HG02840 (cell line): Measurements from ENCODE around the gene BMP2K.
"Not testable (repeated sequence)": the region's sequence is repeated elsewhere in the genome, so short reads cannot be mapped to it uniquely, and the experiment has no call there.

ENCODE experiments used
- ATAC-seq: cut with Tn5 transposase; IDR thresholded peaks from one replicate; pipeline ENCODE4 v1.9.1; 2021; ENCODE audit warnings: mild to moderate bottlenecking, moderate library complexity, moderate number of reproducible peaks; ENCODE audit not compliant: unreplicated experiment, low FRiP score

BMP2K gene

DNA sequence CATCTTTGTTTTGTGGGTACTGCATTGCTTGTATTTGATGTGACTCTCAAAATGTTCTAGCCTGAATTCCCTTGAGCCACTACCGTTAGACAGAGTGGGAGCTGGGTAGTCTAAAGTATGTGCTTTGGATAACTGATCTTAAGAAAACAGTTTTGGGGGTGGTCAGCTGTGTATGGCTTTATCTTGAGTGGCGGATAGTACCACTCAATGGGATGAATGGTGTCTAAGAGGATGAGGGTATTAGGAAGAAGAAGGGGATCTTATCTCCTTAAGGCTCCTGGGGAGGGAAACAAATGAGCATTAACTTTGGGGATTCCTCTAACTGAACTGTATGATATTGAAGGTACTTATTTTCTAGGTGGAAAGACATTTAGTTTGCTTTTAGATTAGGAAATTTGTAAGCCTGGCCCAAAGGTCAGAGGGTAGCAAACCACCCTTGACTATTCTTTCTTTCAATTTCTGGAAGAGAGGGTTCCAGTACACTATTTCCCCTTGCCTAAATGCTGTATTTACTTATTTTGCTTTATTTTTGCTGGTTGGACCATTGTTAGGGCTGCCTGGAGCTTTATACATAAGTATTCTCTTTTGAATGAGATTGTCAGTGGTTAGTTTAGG is 11.3 kb downstream of the BMP2K start:
- ATAC-seq: no peak

DNA sequence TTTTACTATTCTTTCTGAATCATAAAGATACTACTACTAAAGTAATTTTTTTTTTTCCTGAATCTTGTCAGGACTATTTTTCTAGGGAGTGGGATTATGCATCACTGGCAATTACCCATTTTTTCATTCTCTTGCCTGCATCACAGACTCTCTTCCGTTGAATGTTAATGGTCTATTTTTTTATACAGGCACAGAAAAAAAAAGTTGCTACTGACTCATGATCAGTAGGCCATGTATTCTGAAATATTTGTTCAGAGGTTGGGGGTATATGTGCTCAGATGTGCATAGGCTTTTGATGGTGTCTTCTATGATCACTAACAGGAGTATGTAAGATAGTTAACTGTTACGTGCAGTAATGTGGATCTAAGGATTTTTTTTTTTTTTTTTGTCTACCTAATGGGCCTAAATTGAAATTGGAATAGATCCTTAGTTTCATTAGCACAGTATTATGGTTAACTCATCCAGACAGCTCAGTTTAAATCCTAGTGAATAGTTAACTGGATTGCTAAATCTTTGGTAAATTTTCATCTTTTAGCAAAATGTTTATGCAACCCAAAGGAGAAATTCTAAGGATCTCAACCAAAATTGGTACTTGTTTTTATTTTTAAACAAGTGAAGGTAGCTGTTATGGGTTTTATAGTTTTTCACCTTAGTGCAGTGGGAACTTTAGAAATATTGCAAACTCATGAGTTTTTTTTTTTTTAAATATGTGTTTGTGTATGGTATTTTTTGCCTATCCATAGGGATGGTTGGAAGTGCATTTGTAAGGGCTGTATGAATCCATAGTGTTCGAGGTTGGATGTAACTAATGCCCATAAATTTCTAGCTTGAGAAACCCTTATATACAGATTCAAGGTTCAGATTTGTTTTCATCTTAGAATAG is 12.1 kb downstream of the BMP2K start:
- ATAC-seq: no peak

DNA sequence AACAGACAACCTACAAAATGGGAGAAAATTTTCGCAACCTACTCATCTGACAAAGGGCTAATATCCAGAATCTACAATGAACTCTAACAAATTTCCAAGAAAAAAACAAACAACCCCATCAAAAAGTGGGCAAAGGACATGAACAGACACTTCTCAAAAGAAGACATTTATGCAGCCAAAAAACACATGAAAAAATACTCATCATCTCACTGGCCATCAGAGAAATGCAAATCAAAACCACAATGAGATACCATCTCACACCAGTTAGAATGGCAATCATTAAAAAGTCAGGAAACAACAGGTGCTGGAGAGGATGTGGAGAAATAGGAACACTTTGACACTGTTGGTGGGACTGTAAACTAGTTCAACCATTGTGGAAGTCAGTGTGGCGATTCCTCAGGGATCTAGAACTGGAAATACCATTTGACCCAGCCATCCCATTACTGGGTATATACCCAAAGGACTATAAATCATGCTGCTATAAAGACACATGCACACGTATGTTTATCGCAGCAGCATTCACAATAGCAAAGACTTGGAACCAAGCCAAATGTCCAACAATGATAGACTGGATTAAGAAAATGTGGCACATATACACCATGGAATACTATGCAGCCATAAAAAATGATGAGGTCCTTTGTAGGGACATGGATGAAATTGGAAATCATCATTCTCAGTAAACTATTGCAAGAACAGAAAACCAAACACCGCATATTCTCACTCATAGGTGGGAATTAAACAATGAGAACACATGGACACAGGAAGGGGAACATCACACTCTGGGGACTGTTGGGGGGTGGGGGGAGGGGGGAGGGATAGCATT is 19.7 kb downstream of the BMP2K start:
- ATAC-seq: not testable (repeated sequence)

DNA sequence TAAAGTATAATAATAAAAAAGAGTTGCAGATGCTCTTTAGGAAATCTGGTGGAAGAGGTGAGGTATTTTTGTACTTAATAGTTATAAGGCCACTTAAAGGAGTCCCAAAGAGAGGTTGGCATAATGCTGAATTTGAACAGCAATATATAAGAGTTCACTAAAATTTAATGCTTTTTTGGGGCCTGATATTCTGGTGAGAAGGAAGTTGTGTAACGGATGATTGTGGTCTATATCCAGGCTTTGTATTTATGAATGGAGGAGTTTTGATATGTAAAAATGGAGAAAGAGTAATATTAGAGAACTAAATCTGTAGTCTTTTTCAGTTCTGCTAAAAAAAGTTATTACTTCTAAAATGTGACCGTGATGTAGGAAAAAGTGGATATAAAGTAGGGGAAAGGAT is 20.4 kb downstream of the BMP2K start:
- no peak for ATAC-seq

DNA sequence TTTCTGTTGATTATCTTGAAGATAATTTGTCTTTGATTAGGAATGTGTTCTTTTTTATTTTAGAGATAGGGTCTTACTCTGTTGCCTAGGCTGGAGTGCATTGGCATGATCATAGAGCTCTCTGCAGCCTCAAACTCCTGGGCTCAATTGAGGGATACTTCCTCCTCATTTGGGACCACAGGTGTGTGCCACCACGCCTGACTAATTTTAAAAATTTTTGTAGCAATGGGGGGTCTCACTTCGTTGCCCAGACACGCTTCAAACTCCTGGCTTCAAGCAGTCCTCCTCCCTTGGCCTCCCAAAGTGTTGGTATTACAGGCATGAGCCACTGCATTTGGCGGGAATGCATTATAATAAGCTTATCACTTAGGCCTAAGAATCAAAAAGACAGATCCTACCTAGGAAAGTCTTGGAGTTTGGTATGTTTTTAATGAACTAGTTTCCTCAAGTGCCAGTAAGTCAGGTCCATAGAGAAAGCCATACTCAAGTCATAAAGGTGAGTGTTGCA is 21.7 kb downstream of the BMP2K start:
- no peak for ATAC-seq

DNA sequence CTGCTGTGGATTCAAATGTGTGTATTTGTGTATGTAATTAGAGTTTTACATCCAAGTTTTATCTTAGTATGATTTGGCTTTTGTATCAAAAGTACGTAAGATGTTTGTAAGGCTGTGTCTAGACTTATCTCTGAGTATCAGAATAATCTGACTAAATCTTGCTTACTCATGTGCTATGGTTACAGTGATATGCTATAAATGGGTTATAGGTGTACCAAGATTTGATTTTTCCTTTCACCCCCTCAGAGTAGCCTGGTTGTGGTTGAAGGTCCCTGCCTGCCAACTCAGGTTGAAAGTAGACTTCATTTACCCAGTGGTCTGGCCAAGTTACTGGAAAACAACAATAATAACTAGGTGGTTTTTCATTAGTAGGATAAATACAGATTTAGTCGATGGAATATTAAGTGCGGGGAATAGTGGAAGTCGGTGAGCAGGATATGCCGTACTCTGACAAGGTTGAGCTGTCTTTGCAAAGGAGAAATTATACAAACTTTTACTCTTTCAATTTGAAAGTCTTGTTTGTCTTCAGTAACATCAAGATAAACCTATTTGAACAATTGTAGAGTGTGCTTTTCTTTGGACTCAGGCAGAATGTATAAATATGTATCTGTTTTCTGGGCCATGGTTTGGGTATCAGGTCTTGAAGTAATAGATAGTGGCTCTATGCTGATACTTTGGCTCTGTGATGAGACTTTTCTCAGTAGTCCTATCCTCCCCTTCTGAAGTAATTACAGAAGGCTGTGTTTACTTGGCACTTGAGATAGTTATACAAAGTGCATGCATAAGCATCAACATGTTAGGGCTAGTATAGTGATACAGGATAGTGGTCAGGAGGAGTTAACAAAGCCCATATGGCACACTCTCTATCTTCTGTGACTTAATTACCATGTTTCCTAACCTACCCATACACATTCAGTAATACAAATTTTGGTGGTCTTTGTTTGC is 23.7 kb downstream of the BMP2K start:
- no peak for ATAC-seq

DNA sequence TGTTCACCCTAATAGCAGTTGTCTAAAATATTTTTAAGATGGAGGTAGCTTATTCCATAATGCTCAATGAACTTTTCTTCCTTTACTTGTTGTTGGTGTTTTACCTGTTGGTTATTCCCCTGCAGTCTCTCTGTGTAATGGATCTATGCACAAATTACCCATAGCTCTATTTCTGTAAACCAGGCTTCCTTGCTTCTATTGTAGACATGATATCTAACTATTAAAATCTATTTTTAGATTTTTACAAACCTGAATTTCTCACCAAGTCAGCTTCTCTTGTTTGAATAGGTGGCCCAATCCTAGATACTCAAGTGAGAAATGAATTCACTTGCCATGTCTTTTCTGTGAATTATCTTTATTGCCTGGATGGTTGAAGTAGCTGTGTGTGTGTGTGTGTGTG is 24.8 kb downstream of the BMP2K start:
- no peak for ATAC-seq

DNA sequence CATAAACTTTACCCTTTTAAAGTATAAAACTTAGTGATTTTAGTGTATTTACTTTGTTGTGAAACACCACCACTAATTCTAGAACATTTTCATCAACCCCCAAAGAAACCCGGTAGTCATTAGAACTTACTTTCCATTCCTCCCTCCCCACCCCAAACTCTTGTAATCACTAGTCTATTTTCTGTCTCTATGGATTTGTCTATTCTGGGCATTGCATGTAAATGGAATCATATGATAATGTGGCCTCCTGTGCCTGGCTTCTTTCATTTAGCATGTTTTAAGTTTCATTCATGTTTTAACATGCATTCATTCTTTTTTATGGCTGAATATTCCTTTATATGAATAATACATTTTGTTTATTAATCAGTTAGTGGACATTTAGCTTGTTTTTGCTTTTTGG is 27.8 kb downstream of the BMP2K start:
- ATAC-seq: no peak

DNA sequence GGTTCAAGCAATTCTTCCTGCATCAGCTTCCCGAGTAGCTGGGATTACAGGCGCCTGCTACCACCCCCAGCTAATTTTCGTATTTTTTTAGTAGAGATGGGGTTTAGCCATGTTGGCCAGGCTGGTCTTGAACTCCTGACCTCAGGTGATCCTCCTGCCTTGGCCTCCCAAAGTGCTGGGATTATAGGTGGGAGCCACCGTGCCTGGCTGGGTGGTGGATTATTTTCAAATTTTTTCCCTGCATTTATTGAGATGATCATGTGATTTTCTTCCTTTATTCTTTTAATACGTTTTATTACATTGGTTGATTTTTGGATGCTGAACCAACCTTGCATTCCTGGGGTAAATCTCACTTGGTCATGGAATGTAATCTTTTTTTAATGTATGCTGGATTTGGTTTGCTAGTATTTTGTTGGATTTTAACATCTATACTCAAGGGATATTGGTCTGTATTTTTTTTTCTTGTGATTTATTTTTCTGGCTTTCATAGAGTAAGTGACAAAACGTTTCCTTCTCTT is 30.9 kb downstream of the BMP2K start:
- no peak for ATAC-seq

DNA sequence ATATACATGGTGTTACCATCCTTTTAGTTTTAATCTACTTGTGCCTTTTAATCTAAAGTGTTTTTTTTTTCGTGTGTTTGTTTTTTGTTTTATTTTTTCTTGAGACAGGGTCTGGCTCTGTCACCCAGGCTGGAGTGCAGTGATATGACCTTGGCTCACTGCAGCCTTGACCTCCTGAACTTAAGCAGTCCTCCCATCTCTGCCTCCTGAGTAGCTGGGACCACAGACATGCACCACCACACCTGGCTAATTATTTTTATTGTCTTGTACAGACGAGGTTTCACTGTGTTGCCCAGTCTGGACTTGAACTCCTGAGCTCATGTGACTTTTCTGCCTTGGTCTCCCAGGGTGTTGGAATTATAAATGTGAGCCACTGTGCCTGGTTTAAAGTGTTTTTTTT is 33.1 kb downstream of the BMP2K start:
- ATAC-seq: no peak

DNA sequence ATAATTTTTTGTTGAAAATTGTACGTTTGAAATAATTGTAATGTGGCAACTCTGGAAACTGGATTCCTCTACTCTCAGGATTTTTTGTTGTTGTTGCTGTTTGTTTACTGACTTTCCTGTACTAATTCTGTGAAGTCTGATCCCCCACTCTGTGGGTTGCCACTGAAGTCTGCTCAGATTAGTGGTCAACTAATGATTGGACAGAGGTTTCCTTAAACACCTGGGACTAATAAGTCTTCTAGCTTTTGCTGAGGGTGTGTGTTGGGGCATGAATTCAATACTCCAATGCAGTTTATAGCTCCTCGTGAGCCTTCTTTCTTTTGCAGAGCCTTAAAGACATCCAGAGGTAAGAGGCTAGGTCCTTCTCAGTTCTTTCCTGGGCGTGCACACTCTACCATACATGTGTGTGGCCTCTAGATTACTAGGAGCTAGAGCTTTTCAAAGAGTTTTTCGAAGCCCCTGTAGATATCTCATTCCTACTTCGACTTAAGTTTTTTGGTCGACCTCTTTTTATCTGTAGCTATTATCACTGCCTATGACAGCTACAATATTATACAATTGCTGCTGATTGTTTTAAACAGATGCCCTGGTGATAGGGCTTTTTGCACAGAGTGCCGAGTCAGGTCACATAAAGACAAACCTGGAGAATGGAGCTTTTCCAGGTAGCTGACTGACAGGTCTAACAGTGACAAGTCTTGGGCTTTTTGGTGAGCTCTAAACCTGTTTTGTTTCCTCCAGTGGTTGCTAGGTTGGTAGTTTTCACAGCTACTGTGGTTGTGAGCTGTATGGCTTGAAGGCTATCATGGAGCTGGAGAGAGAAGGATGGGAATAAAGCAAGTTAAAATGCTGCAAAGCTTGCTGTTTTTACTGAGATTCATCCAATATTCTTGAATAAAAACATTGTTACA is 34.0 kb downstream of the BMP2K start:
- ATAC-seq: no peak

DNA sequence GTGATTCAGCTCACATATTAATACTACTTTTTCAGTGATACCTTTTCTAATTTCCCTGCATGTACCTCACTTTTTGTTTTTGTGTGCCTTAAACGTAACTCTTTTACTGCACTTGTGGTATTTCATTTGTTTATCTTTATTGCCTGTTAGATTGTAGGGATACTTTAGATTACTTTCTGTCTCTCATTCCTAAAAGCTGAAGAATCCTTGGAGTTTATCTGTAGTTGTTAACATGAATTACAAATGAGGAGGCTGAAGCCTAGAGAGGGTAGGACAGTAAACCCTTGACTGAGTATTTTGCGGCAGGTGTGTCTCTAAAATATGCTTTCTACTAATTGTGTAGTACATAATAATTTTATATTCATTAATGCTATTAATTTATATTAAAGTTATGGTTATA is 34.9 kb downstream of the BMP2K start:
- ATAC-seq: no peak

DNA sequence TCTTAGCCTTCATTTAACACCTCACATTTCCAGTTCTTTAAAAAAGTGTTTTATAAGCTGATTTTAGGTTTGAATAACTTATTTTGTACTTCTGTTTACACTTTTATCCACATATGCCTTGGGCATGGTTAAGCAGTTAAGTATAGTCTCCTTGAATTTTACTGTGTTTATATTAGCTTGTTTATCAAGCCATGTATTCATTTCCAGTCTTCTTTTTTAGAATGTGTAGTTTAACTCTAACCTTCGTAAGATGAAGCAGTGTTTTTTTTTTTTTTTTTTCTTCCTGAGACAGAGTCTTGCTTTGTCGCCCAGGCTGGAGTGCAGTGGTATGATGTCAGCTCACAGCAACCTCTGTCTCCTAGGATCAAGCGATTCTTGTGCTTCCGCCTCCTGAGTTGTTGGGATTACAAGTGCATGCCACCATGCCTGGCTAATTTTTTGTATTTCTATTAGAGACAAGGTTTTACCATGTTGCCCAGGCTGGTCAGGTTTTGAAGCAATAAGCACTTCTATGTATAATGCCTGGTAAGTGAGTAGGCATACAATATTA is 42.5 kb downstream of the BMP2K start:
- no peak for ATAC-seq

DNA sequence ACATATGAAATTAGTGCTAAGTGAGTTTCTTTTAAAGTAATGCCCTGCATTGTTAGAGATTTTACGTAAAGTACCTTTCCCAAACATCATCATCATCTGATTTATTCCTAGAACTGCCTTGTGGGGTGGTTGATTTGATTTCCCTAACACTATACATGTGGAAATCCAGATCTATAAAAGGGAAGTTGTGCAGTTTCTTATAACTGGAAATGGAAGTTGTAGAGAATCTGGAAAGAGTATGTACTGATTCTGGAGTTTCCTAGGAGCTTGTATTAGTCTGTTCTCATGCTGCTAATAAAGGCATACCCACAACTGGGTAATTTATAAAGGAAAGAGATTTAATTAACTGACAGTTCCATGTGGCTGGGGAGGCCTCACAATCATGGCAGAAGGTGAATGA is 47.9 kb downstream of the BMP2K start:
- ATAC-seq: no peak

DNA sequence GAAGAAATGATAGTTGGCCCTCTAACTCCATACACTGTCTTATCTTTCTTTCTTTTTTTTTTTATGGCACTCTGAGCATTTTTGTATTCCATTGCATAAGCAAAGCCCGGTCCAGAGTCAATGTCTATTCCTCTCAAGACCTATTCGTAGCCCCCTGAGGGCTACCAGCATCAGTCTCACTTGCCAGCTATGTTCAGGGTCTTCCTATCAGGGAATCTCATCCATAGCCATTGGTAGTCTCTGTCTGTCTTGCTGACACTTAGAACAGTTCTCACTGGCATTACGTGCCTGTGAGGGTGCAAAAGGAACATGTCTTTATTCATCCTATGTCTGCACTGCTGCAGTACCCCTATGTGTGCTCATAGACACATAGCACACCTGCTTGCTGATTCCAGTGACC is 51.0 kb downstream of the BMP2K start:
- ATAC-seq: no peak

DNA sequence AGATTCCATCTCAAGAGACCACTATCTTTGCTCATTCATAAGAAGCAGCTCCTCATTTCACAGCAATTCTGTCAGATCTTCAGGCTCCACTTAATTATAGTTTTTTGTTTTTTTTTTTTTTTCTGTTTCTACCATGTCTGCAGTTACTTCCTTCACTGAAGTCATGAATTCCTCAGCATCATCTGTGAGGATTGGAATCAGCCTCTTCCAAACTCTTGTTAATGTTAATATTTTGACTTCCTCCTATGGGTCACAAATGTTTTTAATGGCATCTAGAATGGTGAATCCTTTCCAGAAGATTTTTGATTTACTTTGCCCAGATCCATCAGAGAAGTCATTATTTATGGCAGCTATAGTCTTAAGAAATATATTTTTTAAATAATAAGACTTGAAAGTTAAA is 53.1 kb downstream of the BMP2K start:
- ATAC-seq: no peak

DNA sequence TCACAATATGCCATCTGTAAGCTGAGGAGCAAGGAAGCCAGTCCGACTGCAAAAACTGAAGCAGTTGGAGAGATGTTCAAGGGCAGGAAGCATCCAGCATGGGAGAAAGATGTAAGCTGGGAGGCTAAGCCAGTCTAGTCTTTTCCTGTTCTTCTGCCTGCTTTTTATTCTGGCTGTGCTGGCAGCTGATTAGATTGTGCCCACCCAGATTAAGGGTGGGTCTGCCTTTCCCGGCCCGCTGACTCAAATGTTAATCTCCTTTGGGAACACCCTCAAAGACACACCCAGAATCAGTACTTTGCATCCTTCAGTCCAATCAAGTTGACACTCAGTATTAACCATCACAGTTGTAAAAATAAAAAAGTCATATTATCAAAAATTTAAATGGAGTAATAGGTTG is 63.5 kb downstream of the BMP2K start:
- ATAC-seq: not testable (repeated sequence)

DNA sequence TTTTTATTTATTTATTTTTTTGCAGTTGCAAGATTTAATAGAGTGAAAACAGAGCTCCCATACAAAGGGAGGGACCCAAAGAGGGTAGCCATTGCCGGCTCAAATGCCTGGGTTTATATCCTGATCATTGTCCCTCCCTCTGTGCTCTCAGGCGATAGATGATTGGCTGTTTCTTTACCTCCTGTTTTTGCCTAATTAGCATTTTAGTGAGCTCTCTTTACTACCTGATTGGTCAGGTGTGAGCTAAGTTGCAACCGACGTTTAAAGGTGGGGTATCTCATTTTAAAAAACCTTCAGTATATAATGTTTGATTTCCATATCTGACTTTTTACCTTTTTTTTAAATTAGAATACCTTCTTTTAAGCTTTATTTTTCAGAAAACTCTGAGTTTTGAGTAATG is 64.1 kb downstream of the BMP2K start:
- not testable (repeated sequence) for ATAC-seq
